Left cardiac atrium (tissue), 4 donors: ENCODE results near the gene CCDC28B. TPM values are rescaled to one million over a fixed set of nuclear protein-coding genes. Genes with fewer than 3 reads are reported as not detected.
A peak's percentile ranks its signal among the peaks of the same experiment; 100 is the strongest.

Experiments
- ATAC-seq, 2 donors: fragments of 200-7000 bp; cut with Tn5 transposase; one replicate each; pipeline ENCODE4 v1.9.1; 2020; ENCODE audit warnings: mild to moderate bottlenecking in 2 of 2, moderate library complexity in 2 of 2
- DNase-seq: peaks from one replicate; pipeline ENCODE4 v3.0.0-alpha.2; 2020
- intact Hi-C, 2 donors: fragments of 100-400 bp; cut with DNase I; formaldehyde crosslinking; loops; one replicate each; pipeline versions ENCODE4 v1.14.1 to v1.15.1; 2022 to 2023
- total RNA-seq, 2 donors: library from RNA; stranded (reverse); fragmentation: NEBNext Ultra II Directional; extraction: Animal tissue kit (Norgen Biotek cat#: 25700); gene quantifications; one replicate each; pipeline ENCODE4 v1.2.1, GENCODE V29; 2021
- donor health status: DM: no; HTN: yes; CAD: no.
- donor health status: DM: no; HTN: yes; CAD: no; lungs with severe emphysema.
- donor health status: DM: yes; HTN: yes; CAD: no.
- donor health status: Dilated cardiomyopathy.

CCDC28B gene
- total RNA-seq, 2 donors from 2014 or later: 7.5 to 13.8 TPM

- intact Hi-C loops: no loop called here
- no peak for DNase-seq
- no peak for ATAC-seq
Measured at GRCh38 chr1:32187850-32188249, 12.5 kb upstream of the CCDC28B start.

GRCh38 chr1:32192220-32192948, 8.0 kb upstream of the CCDC28B start:
- ATAC-seq (no peak), DNase-seq (no peak)
- intact Hi-C loops: no loop called here

DNA sequence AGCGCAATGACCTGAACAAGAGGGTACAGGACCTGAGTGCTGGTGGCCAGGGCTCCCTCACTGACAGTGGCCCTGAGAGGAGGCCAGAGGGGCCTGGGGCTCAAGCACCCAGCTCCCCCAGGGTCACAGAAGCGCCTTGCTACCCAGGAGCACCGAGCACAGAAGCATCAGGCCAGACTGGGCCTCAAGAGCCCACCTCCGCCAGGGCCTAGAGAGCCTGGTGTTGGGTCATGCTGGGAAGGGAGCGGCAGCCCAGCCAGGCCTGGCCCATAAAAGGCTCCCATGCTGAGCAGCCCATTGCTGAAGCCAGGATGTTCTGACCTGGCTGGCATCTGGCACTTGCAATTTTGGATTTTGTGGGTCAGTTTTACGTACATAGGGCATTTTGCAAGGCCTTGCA, 5.4 kb upstream of the CCDC28B start:
- intact Hi-C loops: no loop called here
- ATAC-seq (no peak), DNase-seq (no peak)

- intact Hi-C loops: no loop called here
- no peak for ATAC-seq
Measured at GRCh38 chr1:32195531-32195930, 4.9 kb upstream of the CCDC28B start.

GRCh38 chr1:32195972-32196823, 4.2 kb upstream of the CCDC28B start:
- no peak for DNase-seq
- intact Hi-C loops: no loop called here
- no peak for ATAC-seq

More at GRCh38 chr1:32195531-32195930, 4.9 kb upstream of the CCDC28B start:
- no peak for DNase-seq

DNA sequence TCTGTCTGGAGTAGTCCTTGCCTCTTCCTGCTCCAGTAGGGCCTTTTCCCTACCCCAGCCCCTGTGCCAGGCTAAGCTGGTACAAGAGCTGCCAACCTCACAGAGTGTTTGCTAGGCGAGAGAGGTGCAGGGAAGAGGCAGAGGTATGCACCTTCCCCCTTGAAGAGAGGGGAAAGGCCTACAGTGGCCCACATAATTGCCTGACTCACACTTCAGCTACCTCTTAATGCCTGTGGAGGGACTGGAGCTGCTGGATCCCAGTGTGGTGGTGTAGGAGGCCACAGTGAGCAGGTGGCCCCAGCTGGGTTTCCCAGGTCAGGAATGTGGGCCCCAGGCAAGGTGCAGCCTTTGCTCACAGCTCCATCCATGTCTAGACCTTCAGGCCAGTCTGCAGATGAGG, 3.3 kb upstream of the CCDC28B start:
- DNase-seq: no peak
- intact Hi-C loops: no loop called here
- ATAC-seq: no peak

DNA sequence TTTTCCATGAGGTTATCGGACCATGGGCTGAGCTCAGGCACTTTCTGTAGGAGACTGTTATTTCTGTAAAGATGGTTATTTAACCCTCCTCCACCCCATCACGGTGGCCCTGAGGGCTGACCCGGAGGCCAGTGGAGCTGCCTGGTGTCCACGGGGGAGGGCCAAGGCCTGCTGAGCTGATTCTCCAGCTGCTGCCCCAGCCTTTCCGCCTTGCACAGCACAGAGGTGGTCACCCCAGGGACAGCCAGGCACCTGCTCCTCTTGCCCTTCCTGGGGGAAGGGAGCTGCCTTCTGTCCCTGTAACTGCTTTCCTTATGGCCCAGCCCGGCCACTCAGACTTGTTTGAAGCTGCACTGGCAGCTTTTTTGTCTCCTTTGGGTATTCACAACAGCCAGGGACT, 2.6 kb upstream of the CCDC28B start:
- ATAC-seq: no peak
- intact Hi-C loops: no loop called here

GRCh38 chr1:32198237-32199042, 2.0 kb upstream of the CCDC28B start:
- ATAC-seq: no peak
- intact Hi-C loops: no loop called here
- no peak for DNase-seq

More for the DNA sequence above, 2.6 kb upstream of the CCDC28B start:
- no peak for DNase-seq

- no peak for ATAC-seq
Measured at GRCh38 chr1:32199043-32199716, 1.2 kb upstream of the CCDC28B start.

GRCh38 chr1:32199717-32200072, 700 bp upstream of the CCDC28B start:
- intact Hi-C loops: no loop called here
- ATAC-seq (peak; percentile 41 to 48), DNase-seq (peak; percentile 63)

More at GRCh38 chr1:32199043-32199716, 1.2 kb upstream of the CCDC28B start:
- intact Hi-C loops: no loop called here
- no peak for DNase-seq

DNA sequence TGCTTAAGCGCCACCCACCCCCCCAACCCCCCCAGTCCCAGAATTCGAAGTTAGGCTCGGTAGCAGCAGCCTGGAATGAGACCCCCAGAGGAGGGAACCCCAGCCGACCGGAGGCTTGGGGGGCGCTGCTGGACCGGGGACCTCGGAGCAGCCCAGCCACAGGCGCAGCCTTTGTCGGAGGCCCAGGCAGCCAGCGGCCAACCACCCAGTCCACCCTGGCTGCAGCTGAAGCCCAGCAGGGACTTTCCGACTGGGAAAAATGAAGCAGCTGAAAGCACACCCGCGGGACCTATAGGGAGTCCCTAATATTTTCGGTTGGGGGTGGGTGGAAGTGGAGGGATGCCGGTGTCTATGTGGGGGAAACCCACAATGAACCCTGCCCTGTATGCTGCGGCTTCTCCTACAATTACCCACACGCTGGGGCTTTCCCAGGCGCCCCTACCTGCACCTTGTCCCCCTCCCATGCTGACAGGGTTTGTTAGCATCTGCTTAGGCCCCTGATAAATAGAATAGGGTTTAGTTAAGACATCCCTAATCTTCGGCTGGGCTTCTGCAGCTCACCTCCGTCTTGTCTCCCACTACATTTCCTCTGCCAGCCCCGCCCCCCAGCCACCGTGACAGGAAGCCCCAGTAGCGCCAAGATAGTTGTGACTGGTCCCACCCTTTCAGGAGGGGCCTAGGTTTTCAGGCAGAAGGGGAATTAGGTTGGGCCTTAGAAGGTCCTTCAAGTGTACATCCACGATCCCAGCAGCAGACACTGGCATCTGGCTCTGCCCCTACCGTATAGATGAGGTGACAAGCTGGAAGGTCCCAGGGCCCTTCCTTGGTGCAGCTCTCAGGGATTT, 838 bp downstream of the CCDC28B start:
- DNase-seq (peak; percentile 84), ATAC-seq (peak; percentile 52 to 61)
- intact Hi-C loops: no loop called here

DNA sequence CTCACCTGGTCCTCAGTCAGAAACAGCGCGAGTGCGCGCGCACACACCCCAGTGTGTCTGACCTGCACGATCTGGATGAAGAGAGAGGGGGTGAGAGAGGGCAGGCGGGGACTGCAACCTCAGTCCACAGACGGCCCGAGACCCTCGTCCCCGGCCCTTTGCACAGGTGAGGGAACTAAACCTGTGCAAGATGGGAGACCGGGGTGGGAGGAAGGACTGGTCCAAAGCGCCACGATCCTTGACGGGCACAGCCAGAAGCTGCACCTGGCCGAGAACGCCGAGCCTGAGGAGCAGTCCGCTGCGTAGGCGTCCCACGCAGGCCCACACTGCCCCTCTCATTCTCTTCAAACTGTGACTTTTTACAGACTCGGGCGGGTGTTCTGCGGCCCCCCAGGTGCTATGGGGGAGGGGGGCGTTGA, 4.6 kb downstream of the CCDC28B start:
- DNase-seq: no peak
- no peak for ATAC-seq
- intact Hi-C loops: no loop called here

- DNase-seq (peak; percentile 89), ATAC-seq (peak; percentile 76 to 82)
- intact Hi-C loops: no loop called here
Measured at GRCh38 chr1:32205401-32206370, 5.3 kb downstream of the CCDC28B start, which contains the start of gene IQCC. Gene IQCC, plus strand, starts transcription at chr1:32205671. Its CDS starts 11 bp downstream, at chr1:32205682.

DNA sequence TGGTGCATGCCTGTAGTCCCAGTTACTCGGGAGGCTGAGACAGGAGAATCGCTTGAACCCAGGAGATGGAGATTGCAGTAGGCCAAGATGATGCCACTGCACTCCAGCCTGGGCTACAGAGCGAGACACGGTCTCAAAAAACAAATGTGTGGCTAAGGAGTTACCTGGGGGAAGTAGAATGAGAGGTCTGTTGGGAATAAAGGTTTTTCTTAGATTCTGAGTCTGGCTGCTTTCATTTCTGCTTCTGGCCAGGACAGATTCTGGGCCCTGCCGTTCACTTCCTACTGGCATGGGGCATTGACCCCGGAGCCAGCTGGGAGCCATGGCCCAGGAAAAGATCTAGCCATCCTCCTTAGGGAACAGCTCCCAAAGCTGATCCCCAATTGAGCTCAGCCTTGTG, 8.1 kb downstream of the CCDC28B start:
- DNase-seq (no peak), ATAC-seq (no peak)
- intact Hi-C loops: no loop called here

- ATAC-seq (peak in 1 of 2 donors; percentile 6), DNase-seq (no peak)
- intact Hi-C loops: no loop called here
Measured at GRCh38 chr1:32208891-32209328, 8.5 kb downstream of the CCDC28B start, which contains the start of gene DCDC2B. Gene DCDC2B, plus strand, starts transcription at chr1:32209089. Its CDS starts 5 bp downstream, at chr1:32209094.

GRCh38 chr1:32215629-32216480, 15.5 kb downstream of the CCDC28B start:
- intact Hi-C loops: loop anchor here in 1 of 2 donors (5.0 kb wide), 1 partner anchor 101 kb away; no protein-coding TSS in a partner anchor
- DNase-seq (peak; percentile 62), ATAC-seq (peak; percentile 73 to 81)
